Upper lobe of left lung (tissue), 6 donors: ENCODE measurements around the gene PHOX2A. TPM values are rescaled to one million over a fixed set of nuclear protein-coding genes. Genes with fewer than 3 reads are reported as not detected.

Source experiments
- ATAC-seq, 2 donors: fragments of 200-7000 bp; cut with Tn5 transposase; one replicate each; pipeline ENCODE4 v1.9.1; 2022; ENCODE audit warnings: mild to moderate bottlenecking in 2 of 2, moderate library complexity in 2 of 2; ENCODE audit not compliant: low FRiP score in 2 of 2
- DNase-seq, 2 donors: peaks; one replicate each; pipeline ENCODE4 v3.0.0-alpha.2; 2019 to 2020
- H3K27ac ChIP-seq, 4 donors: fragments of 200-600 bp; sonication (generic); one replicate each; pipeline ENCODE4 v1.5.1; 2016 to 2019
- H3K27me3 ChIP-seq, 4 donors: fragments of 200-600 bp; sonication (generic); one replicate each; pipeline ENCODE4 v1.5.1; 2017 to 2019
- H3K36me3 ChIP-seq, 4 donors: fragments of 200-600 bp; sonication (generic); one replicate each; pipeline ENCODE4 v1.5.1; 2016 to 2019
- H3K4me1 ChIP-seq, 4 donors: fragments of 200-600 bp; sonication (generic); one replicate each; pipeline ENCODE4 v1.5.1; 2018 to 2019
- H3K4me3 ChIP-seq, 4 donors: fragments of 200-600 bp; sonication (generic); one replicate each; pipeline ENCODE4 v1.5.1; 2017 to 2019; ENCODE audit warnings: mild to moderate bottlenecking in 2 of 4, moderate library complexity in 1 of 4
- H3K9me3 ChIP-seq, 4 donors: fragments of 200-600 bp; sonication (generic); one replicate each; pipeline ENCODE4 v1.5.1; 2018 to 2019
- CTCF ChIP-seq, 6 experiments: fragments of 450-650 bp in 4 of 6; fragments of 200-600 bp in 2 of 6; sonication (generic) in 2 of 6; IDR thresholded peaks; one replicate each; pipeline ENCODE4 v1.5.1; 2016 to 2019; ENCODE audit warnings: antibody characterized with exemption in 6 of 6
- EP300 ChIP-seq, 4 donors: sonication (generic); formaldehyde crosslinking; IDR thresholded peaks; one replicate each; pipeline ENCODE4 v1.5.1; 2017; ENCODE audit warnings: antibody characterized with exemption in 4 of 4, control low read depth in 2 of 4
- POLR2A ChIP-seq, 4 donors: fragments of 450-650 bp; IDR thresholded peaks; one replicate each; pipeline ENCODE4 v1.5.1; 2016 to 2017; ENCODE audit warnings: antibody characterized with exemption in 4 of 4, mild to moderate bottlenecking in 2 of 4
- POLR2AphosphoS5 ChIP-seq, 2 donors: sonication (generic); formaldehyde crosslinking; IDR thresholded peaks; one replicate each; pipeline ENCODE4 v1.5.1; 2017; ENCODE audit warnings: antibody characterized with exemption in 2 of 2
- WGBS, 2 donors: methylation state at CpG; one replicate each; pipeline ENCODE4 v1.1.5; 2017 to 2018; 5-methylcytosine and 5-hydroxymethylcytosine counted together
- total RNA-seq, 6 donors: library from RNA; depleted of rRNA in 4 of 6; stranded (reverse); fragments of >200 nt in 4 of 6; gene quantifications; one replicate each; pipeline versions ENCODE4 v1.1.0 to v1.2.1, GENCODE V29; 2016 to 2021
- donor health status: DM: no; HTN: no; CAD: no; lungs with moderate emphysema.
- donor health status: DM: no; HTN: yes; CAD: no; lungs with severe emphysema.

PHOX2A gene
- total RNA-seq, 6 donors from 2014 or later, result not detected

GRCh38 chr11:72230764-72231365, 13.1 kb downstream of the PHOX2A start:
- ATAC-seq, result no peak
- TF ChIP-seq POLR2A (IDR thresholded peaks at IDR 0.05) (no peak), EP300 (IDR thresholded peaks at IDR 0.05) (no peak), POLR2AphosphoS5 (IDR thresholded peaks at IDR 0.05) (no peak), CTCF (IDR thresholded peaks at IDR 0.05) (no peak)
- 80 to 95% methylated on average over 6 to 18 of the region's 18 CpGs for WGBS, 2 donors
- H3K4me1 ChIP-seq, result peaks cover under 1 to 19% (median 10%) of the 10 kb centered on the region in 4 donors
- peaks cover 42 to 90% (median 80%) of the 10 kb centered on the region in 4 donors for H3K36me3 ChIP-seq
- peak in 1 of 2 donors; percentile 17 for DNase-seq
- no peaks in the 10 kb centered on the region for H3K27me3 ChIP-seq
- H3K27ac ChIP-seq, result no peak overlapping the region
- H3K9me3 ChIP-seq, result no peaks in the 10 kb centered on the region
- no peak overlapping the region for H3K4me3 ChIP-seq

GRCh38 chr11:72229925-72230763, 13.8 kb downstream of the PHOX2A start:
- peaks cover 34 to 83% (median 73%) of the 10 kb centered on the region in 4 donors for H3K36me3 ChIP-seq
- H3K4me3 ChIP-seq, result no peak overlapping the region
- no peaks in the 10 kb centered on the region for H3K9me3 ChIP-seq
- ATAC-seq (no peak), DNase-seq (peak; percentile 15 to 65)
- TF ChIP-seq POLR2AphosphoS5 (IDR thresholded peaks at IDR 0.05), result no peak
- no peak overlapping the region for H3K27ac ChIP-seq
- no peaks in the 10 kb centered on the region for H3K27me3 ChIP-seq
- peaks cover 7 to 19% (median 17%) of the 10 kb centered on the region in 4 donors for H3K4me1 ChIP-seq
- WGBS, 2 donors, result 86 to 97% methylated on average over 5 to 19 of the region's 21 CpGs

GRCh38 chr11:72229336-72229924, 14.5 kb downstream of the PHOX2A start:
- TF ChIP-seq EP300 (IDR thresholded peaks at IDR 0.05), result no peak
- no peak for TF ChIP-seq POLR2A (IDR thresholded peaks at IDR 0.05)
- no peak for TF ChIP-seq CTCF (IDR thresholded peaks at IDR 0.05)
- no peak for TF ChIP-seq POLR2AphosphoS5 (IDR thresholded peaks at IDR 0.05)
- DNase-seq, result peak in 1 of 2 donors; percentile 14
- Histone ChIP-seq H3K36me3 (peaks cover 30 to 75% (median 67%) of the 10 kb centered on the region in 4 donors), H3K4me3 (no peak overlapping the region), H3K9me3 (no peaks in the 10 kb centered on the region), H3K4me1 (peaks cover 10 to 22% (median 18%) of the 10 kb centered on the region in 4 donors), H3K27ac (no peak overlapping the region), H3K27me3 (no peaks in the 10 kb centered on the region)
- 96 to 98% methylated on average over 7 to 8 of the region's 8 CpGs for WGBS, 2 donors
- ATAC-seq, result no peak

GRCh38 chr11:72228844-72229231, 15.1 kb downstream of the PHOX2A start:
- no peaks in the 10 kb centered on the region for H3K27me3 ChIP-seq
- H3K4me3 ChIP-seq, result no peak overlapping the region
- H3K9me3 ChIP-seq, result no peaks in the 10 kb centered on the region
- peaks cover 10 to 22% (median 18%) of the 10 kb centered on the region in 4 donors for H3K4me1 ChIP-seq
- DNase-seq, result peak in 1 of 2 donors; percentile 15
- H3K36me3 ChIP-seq, result peaks cover 30 to 69% (median 61%) of the 10 kb centered on the region in 4 donors
- no peak for ATAC-seq
- WGBS, 2 donors, result 97% methylated on average over 7 of the region's 7 CpGs; no CpG with 5 or more reads in 1 of the 2 donors
- no peak for TF ChIP-seq POLR2AphosphoS5 (IDR thresholded peaks at IDR 0.05)
- no peak for TF ChIP-seq EP300 (IDR thresholded peaks at IDR 0.05)
- no peak for TF ChIP-seq CTCF (IDR thresholded peaks at IDR 0.05)
- TF ChIP-seq POLR2A (IDR thresholded peaks at IDR 0.05), result no peak
- H3K27ac ChIP-seq, result no peak overlapping the region

GRCh38 chr11:72228229-72228843, 15.6 kb downstream of the PHOX2A start:
- H3K4me1 ChIP-seq, result peaks cover 10 to 22% (median 18%) of the 10 kb centered on the region in 4 donors
- no peaks in the 10 kb centered on the region for H3K27me3 ChIP-seq
- WGBS, 2 donors, result 79 to 92% methylated on average over 16 of the region's 16 CpGs
- H3K36me3 ChIP-seq, result peaks cover 30 to 64% (median 56%) of the 10 kb centered on the region in 4 donors
- H3K27ac ChIP-seq, result no peak overlapping the region
- no peak for ATAC-seq
- TF ChIP-seq EP300 (IDR thresholded peaks at IDR 0.05) (no peak), CTCF (IDR thresholded peaks at IDR 0.05) (no peak), POLR2A (IDR thresholded peaks at IDR 0.05) (no peak), POLR2AphosphoS5 (IDR thresholded peaks at IDR 0.05) (no peak)
- H3K9me3 ChIP-seq, result no peaks in the 10 kb centered on the region
- peak; percentile 20 to 56 for DNase-seq
- H3K4me3 ChIP-seq, result no peak overlapping the region
